Eye (tissue), 1 donor: ENCODE measurements around the gene U2AF2.
"Not testable (repeated sequence)": the region's sequence is repeated elsewhere in the genome, so short reads cannot be mapped to it uniquely, and the experiment has no call there.

Experiments
- DNase-seq: peaks from one replicate; pipeline ENCODE4 v3.0.0-alpha.2; 2015

U2AF2 gene

DNA sequence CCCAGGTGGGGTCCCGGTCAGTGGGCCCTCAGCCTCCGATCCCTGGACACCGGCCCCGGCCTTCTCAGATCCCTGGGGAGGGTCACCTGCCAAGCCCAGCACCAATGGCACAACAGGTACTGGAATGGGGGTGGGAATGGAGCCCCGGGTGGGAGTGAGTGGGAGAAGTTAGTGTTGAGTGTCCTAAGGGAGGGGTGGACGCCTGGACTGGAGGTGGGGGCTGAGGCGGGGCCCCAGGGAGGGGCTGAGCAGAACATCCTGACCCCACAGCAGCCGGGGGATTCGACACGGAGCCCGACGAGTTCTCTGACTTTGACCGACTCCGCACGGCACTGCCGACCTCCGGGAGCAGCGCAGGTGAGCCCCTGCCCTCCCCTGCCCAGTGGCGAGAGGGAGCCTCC, 37.8 kb downstream of the U2AF2 start:
- DNase-seq, result no peak

DNA sequence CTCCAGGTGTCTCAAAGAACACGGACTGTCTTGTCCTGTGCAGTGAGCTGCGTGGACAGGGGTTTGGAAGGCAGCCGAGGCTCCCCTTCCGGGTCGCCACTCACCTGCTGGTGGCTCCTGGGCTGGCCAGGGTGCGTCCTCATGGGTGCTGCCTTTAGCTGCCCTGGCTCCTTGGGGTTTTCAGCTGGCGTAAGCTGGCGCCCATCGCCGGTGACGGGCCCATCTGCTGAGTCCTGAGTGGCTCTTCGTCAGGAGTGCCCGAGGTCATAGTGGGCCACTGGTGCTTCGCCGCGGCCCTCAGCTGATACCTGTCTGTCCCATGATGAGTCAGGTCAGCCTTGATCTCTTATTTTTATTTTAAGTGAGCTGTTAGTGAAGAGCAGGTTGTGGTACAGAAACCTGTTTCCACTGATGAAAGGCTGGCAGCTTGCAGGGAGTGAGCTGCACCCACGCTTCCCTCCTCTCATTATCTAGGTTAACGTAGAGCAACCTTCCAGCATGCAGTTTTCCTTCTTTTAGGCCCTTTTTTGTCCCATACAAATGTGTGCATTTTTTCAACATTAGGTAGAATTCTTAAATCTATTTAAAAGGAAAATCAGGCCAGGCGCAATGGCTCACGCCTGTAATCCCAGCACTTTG, 38.6 kb downstream of the U2AF2 start:
- no peak for DNase-seq

DNA sequence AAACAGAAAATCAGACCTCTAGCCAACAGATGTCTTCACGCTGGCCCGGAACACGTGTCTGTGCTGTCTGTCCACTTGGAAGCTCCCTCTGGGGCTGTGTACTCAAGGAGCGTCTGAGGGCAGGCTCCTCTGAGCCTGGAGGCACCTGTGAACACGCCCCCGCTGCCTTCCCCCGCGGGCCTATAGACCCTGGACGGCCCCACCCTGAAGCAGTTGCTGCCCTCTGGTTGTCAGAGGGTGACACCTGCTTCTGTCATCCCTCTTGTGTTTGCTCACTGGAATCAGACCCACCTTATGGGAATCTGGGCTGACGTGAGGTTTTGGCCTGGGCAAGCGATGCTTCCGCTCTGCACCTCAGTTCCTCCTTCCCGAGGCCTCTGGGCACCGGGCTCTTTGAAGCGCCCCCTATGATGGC, 39.4 kb downstream of the U2AF2 start:
- no peak for DNase-seq

DNA sequence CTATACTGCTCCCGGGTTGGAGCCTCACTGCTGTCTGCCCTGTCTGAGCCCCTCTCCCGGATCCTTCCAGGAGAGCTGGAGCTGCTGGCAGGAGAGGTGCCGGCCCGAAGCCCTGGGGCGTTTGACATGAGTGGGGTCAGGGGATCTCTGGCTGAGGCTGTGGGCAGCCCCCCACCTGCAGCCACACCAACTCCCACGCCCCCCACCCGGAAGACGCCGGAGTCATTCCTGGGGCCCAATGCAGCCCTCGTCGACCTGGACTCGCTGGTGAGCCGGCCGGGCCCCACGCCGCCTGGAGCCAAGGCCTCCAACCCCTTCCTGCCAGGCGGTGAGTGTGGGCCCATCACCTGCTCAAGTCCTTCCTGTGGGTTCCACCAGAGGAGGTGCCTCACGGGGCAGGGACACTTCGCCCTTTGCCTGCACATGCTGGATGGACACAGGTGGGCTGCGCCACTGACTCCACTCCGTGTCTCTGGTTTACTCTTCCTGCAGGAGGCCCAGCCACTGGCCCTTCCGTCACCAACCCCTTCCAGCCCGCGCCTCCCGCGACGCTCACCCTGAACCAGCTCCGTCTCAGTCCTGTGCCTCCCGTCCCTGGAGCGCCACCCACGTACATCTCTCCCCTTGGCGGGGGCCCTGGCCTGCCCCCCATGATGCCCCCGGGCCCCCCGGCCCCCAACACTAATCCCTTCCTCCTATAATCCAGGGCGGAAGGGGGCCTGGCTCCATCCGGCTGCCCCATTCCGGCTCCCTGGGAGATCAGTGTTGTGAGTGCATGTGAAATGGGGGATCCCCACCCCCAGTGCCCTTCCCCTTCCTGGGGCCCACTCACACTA, 40.0 kb downstream of the U2AF2 start:
- no peak for DNase-seq

DNA sequence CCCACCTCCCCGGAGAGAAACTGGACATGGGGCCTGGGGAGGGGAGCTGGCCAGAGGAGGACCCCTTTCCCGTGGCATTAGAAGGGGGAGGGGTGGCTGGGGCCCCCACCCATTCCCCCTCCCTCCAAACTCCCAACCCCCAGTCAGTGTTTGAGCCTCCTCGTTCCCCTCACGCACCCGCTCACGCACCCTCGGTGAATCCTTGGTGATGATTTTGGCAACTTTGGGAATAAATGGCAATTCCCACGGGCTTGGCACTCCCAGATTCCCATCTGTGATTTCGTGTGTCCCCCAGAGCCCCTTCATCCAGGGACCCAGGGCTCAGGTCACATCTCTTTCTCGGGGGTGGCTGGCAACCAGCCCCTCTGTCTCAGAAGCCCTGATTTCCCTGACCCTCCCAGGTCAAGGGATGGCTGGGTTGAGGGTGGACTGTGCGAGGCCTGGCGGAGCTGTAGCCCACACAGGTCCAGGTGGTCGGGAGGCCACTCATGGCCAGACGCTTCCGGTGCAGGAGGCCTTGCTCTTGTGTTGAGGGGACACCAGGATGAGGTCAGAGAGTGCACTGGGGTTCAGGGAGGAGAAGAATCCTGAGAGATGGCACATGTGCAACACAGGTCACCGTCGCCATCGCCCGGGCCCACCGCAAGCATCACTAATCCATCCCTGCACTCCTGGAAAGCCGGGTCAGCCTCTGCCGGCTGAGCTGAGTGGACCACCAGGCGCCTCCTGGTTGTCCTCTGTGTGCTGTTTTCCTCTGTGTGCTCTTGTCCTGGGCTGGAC, 40.9 kb downstream of the U2AF2 start:
- DNase-seq, result no peak

DNA sequence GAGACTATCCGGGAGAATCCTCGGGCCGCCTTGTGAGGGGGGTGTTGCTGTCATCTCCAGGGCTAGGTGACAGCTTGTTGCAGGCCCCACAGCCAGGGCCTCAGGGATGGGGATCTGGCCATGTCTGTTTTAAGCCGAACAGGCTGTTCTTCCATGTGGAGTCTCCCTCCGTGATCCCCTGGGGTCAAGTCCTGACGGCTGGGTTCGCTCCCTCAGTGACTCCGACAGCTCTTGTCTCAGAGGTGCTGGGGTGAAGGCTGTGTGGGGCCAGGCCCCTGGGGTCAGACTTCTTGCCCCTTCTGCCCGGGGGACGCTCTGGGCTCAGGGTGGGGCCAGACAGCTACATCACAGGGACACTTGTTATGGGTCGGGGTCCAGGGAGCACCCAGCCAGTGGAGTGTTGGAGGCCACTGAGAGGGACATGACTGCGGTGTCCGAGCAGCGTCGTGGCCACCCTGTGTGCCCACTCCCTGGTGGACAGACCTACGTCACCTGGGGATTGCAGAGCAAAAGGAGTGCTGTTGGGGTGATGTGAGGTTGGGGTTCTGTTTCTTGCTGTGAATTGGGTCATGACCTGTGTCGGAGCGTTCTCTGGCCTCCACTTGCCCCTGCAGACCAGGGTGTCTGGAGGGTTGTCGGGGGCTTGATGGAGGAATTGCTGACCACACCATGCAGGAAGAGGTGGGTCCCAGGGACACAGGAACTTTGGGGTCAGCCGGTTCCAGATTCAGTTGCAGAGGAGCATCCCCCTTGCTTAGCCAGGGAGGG, 41.6 kb downstream of the U2AF2 start:
- no peak for DNase-seq

DNA sequence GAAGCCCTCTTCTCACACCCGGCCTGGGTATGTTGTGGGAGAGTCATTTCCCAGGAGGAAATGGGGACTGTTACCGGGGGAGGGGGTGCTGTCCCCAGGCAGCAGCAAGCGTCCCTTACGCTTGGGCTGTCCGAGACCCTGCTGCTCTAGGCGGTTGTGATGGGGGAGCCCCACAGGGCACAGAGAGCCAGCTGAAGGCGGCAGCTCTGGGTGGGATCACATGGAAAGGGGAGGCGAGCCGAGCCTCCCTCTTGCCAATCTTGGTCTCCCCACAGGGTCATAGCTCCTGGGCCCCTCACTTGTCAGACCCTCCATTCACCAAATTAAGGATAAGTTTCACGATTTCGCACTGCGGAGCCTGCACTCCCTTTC, 42.2 kb downstream of the U2AF2 start:
- no peak for DNase-seq

DNA sequence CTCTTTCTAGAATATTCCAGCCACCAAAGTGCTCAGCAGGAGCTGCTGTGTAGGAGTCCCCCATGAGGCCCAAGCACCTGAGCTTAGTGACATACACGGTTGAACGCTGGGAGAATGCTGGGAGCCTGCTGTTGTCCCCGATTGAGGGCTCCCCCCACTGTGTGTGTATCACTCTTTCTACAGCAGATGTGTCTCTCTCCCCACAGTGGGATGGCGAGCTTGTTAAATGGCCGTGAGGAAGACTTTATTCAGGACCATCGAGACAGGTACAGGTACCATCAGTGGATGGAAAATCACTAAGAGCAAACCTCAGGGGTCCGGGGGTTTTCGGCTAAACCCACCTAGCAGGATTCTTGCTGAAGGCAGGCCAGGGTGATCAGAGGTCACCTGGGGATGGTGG, 42.9 kb downstream of the U2AF2 start:
- DNase-seq, result no peak

DNA sequence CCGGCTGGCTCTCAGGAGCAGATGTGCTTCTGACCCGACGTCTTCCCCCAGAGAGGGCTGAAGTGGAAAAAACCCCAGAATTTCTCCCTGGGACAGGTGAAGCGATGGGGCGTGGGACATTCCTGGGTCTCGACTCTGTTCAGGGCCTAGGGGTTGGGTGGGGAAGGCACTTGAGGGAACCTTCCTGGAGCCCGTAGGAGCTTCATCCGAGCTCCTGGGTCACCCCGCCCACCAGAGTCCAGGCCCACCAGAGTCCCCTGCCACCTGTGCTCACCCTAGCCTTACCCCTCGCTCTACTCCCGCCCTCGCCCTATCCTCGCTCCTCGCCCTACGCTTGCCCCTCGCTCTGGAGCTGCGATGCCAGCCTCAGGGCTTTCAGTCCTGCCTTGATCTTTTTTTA, 43.4 kb downstream of the U2AF2 start:
- no peak for DNase-seq

DNA sequence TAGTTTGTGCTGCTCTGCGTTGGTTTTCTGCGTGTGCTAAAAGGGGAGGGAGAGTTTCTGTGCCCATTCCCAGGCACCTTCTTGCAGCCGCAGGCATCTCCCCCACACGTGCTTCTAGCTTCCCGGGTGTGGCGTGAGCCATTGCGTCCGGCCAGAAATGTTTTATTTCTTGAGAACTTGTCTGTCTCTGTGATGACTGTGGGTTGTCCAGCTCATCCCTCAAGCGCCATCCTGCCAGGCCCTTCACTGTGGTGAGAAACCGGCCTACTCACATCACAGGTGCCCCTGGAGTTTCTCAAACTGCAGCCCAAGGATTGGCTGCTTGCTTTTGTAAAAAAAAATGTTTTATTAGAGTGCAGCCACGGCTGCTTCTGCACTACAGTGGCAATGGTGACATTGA, 44.4 kb downstream of the U2AF2 start:
- DNase-seq, result no peak

DNA sequence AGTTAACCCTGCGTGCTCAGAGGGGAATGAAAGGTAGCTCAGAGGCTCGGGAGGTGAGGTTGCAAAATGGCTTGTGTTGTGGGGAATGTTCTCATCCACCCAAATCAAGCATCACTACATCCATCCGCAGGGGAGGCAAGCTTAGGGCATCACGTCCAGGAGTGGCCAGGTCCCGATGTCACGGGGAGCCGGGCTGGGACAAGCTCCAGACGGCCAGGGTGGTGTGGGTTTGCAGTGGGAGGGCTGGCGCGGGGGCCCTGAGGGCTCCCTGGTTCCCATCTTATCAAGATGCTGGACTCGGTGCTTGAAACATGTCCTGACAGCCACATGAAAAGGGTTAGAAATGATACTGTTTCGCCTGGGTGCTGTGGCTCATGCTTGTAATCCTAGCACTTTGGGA, 46.0 kb downstream of the U2AF2 start:
- no peak for DNase-seq

DNA sequence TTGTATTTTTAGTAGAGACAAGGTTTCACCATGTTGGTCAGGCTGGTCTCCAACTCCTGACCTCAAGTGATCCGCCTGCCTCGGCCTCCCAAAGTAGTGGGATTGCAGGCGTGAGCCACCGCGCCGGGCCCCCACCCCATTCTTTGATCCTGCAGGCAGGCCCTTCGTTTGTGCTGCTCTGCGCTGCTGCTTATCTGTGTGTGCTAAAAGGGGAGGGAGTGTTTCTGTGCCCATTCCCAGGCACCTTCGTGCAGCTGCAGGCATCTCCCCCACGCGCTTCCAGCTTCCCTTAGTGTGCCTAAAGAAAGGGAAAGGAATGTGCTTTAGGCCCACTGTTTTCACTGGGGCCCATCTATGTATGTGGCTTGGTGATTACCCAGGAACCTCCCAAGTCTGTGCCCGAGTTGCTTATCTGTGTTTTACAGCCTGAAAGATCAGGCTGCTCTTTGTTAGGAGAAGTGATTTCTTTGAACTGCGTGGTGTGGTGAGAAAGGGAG, 47.3 kb downstream of the U2AF2 start:
- no peak for DNase-seq

DNA sequence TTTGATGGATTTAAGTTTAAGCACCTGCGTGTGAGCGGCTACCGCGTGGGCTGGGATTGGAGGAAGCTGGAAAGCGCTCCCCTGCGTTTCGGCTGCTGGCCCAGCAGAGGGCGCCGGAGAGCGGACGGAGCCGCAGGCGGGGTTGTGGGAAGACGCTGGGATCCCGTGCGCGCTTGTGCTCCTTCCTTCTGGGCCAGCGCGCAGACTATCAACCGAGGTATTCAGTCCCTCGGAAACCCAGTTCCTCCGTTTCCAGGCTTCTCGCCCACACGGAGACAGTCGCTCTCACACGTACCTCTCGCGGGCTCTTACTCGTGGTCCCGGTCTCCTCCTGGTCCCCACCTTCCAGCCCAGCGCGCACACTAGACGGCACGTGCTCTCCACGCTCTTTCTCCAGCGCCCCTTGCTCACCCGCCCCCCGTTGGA, 49.0 kb downstream of the U2AF2 start:
- DNase-seq, result peak; percentile 65

DNA sequence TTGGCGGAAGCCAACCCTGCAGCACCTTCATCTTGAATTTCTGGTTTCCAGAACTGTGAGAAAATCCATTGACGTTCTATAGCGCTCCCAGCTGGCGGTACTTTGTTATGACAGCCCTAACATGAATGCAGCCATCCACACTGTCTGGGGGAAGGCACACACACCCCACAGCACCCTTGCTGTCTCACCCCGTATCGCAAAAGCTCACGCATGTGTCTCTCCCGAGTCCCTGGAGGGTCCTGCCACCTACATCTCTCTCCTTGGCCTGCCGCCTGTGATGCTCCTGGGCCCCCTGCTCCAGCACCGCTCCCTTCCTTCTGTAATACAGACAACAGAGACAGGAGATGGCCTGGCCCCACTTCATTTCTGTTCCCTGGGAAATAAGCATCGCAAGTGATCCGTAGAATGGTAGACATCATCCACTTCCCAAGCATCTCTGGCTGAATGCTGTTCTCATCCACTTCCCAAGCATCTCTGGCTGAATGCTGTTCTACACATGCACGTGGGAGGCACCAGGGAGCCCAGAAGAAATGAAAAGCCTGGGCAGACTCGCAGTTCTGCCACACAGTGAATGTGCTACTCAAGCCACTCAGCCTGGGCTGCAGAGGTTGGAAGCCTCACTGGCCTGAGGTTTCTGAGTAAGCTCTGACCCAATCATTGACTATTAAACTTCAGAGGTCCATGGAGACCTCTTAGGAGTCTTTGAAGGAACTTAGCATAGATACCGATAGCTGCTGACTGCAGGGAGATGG, 49.8 kb downstream of the U2AF2 start:
- DNase-seq, result no peak

DNA sequence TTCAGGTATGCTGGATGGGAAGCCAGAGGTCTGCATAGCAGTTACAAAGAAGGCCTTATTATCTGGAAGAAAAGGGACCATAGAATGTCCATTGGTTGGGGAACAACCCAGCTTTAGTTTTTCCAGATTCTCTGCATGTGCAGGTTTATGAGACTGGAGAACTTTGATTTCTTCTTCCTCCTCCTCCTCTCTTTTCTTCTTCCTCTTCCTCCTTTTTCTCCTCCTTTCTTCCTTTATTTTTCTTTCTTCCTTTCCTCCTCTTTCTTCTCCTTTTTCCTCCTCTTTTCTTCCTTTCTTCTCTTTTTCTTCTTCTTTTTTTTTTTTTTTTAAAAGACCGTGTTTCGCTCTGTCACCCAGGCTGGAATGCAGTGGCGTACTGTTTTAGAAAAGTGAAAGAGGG, 51.1 kb downstream of the U2AF2 start:
- no peak for DNase-seq

DNA sequence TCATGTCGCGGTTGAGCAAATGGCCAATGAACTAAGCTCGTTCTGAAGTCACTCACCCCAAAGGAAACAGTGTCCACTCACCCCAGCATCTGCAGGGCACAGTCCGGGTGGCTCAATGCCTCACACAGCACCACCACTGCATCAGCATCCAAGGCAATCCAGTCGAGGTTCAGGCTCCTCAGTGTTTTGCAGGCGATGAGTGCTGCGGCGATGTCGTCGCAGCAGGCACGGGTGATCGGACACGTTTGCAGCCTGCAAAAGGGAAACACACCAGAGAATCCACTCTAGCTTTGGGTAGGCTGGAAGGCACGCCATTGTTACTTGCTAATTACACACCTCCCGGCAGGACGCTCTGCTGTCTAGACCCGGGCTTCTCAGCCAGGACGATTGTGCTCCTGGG, 56.9 kb downstream of the U2AF2 start:
- no peak for DNase-seq

DNA sequence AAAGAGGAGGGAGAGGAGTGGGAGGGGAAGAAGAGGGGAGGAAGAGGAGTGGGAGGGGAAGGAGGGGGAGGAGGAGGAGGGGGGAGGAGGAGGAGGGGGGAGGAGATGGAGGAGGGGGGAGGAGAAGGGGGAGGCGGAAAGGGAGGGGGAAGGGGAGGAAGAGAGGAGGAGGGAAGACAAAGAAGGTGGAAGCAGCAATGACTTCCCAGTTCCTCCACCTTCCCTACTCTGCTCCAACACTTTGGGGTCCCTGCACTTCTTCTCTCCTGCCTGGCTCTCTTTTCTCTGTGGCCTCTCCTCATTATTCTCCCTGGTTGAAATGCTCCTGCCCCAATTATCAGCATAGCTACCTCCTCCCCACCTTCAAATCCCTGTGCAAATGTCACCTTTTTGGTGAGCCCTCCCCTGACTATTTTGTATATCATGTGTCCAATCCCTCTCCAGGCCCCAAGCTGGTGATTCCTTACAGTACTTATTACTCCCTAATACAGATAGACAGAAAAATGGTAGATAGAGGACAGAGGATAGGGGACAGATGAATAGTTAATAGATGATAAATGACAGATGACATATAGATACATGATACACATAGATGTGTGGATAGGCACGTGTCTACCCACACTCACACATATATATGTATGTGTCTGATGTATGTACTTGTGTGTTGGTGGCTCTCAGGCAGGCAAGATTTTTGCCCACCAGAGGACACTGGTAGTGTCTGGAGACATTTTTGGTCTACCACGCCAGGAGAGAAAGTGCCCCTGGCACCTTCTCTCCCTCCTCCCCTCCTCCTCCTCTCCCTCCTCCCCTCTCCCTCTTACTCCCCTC, 58.2 kb downstream of the U2AF2 start:
- no peak for DNase-seq

DNA sequence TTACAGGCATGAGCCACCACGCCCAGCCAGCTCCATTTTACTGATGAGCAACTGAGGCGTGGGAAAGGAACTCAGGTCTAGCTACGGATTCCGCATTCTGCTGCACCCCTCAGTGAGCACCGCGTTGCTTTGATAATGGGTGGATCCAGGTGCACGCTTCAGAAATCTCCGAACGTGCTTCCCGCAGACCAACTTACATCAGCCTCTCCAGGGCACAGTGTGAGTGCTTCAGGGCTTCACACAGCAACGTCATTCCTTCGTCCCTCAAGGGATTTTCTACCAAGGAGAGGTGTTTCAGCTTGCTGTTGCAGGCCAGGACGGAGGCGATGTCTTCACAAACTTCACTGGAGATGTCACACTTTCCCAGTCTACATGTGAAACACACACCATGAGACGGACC, 61.7 kb downstream of the U2AF2 start:
- no peak for DNase-seq

DNA sequence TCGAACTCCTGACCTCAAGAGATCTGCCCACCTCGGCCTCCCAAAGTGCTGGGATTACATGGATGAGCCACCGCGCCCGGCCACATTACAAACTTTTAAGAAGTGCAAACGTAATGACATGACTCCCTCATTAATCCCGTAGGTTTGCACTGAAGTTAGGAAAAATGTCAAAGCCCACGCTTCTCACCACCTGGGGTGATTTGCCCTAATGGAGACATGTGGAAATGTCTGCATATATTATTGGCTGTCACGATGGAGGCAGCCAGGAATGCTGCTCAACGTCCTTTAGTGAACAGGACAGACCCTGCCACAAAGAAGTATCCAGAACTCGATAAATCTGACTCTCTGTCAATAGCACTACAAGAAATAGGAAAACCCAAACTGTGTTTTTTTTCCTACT, 62.4 kb downstream of the U2AF2 start:
- no peak for DNase-seq

DNA sequence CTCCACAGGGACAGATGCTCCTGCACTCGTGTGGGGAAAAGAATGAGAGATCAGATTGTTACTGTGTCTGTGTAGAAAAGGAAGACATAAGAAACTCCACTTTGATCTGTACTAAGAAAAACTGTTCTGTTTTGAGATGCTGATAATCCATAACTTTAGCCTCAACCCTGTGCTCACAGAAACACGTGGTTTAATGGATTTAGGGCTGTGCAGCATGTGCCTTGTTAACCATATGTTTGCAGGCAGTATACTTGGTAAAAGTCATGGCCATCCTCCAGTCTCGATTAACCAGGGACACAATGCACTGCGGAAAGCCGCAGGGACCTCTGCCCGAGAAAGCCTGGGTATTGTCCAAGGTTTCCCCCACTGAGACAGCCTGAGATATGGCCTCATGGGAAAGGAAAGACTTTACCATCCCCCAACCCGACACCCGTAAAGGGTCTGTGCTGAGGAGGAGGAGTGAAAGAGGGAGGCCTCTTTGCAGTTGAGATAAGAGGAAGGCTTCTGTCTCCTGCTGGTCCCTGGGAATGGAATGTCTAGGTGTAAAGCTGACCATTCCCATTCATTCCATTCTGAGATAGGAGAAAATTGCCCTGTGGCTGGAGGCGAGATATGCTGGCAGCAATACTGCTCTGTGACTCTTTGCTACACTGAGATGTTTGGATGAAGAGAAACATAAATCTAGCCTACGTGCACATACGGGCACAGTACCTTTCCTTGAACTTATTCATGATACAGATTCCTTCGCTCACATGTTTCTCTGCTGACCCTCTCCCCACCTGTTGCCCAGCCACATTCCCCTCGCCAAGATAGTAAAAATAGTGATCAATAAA, 63.3 kb downstream of the U2AF2 start:
- not testable (repeated sequence) for DNase-seq
